ENCODE measurements around the gene GRK4.

DNA sequence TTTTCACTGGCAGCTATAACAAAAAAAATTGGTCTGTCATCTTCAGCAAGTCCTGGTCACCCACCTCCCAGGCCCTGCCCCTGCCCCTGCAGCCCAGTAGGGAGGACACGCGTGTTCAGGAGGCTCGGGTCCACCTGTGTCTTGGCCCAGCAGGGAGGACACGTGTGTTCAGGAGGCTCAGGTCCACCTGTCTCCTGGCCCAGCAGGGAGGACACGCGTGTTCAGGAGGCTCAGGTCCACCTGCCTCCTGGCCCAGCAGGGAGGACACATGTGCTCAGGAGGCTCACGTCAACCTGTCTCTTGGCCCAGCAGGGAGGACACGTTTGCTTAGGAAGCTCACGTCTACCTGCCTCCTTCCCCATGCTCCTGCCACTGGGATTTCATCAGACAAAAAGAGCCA, 66.1 kb downstream of the GRK4 start:
- TF ChIP-seq CTCF (conservative IDR thresholded peaks at IDR 0.05; ENCODE audit: low read length) (no peak), EZH2phosphoT487 (IDR thresholded peaks at IDR 0.05; ENCODE audit: borderline replicate concordance) (no peak)

All from Loucy (cell line).